HFFc6 (cell line): Measurements from ENCODE around the gene EPHA2. TPM values are rescaled to one million over a fixed set of nuclear protein-coding genes. Genes with fewer than 3 reads are reported as not detected.

Experiments
- DNase-seq: peaks from one replicate; pipeline ENCODE4 v3.0.0-alpha.2; 2018
- H3K27ac Mint-ChIP-seq: 2 replicates; pipeline ENCODE4 v1.8.0; 2020; ENCODE audit warnings: mild to moderate bottlenecking, mixed read lengths
- H3K27me3 Mint-ChIP-seq: 2 replicates; pipeline ENCODE4 v1.8.0; 2021; ENCODE audit warnings: mild to moderate bottlenecking, moderate library complexity, mixed read lengths; ENCODE audit not compliant: insufficient read depth
- H3K36me3 Mint-ChIP-seq: 2 replicates; pipeline ENCODE4 v1.8.0; 2021; ENCODE audit warnings: low read depth, mixed read lengths
- H3K4me1 Mint-ChIP-seq: 2 replicates; pipeline ENCODE4 v1.8.0; 2020; ENCODE audit warnings: low read depth, mixed read lengths
- H3K4me3 Mint-ChIP-seq: 2 replicates; pipeline ENCODE4 v1.8.0; 2020; ENCODE audit warnings: mild to moderate bottlenecking, moderate library complexity, mixed read lengths
- H3K9me3 Mint-ChIP-seq: 2 replicates; pipeline ENCODE4 v1.8.0; 2020; ENCODE audit warnings: mild to moderate bottlenecking, mixed read lengths
- CTCF ChIP-seq: fragments of 200-600 bp; sonication (generic); IDR thresholded peaks from 2 replicates; pipeline ENCODE4 v1.5.0; 2021; ENCODE audit warnings: antibody characterized with exemption, mild to moderate bottlenecking
- total RNA-seq, 6 experiments: library from RNA; stranded (reverse); fragmentation: NEBNext Ultra II Directional; extraction: Animal tissue kit (Norgen Biotek cat#: 25700); gene quantifications; 2 replicates in 1 of 6; 3 replicates in 5 of 6; pipeline ENCODE4 v1.2.3, GENCODE V29; 2021

The EPHA2 gene
- total RNA-seq, 6 experiments from 2014 or later, result 77.3 to 106 (median 81.2) TPM

GRCh38 chr1:16150508-16150907, 5.4 kb downstream of the EPHA2 start:
- peaks cover 77% of the 10 kb centered on the region for H3K4me1 Mint-ChIP-seq
- H3K36me3 Mint-ChIP-seq, result peaks cover 49% of the 10 kb centered on the region
- peak overlapping the region; percentile 88 for H3K27ac Mint-ChIP-seq
- no peaks in the 10 kb centered on the region; the same call in 1 of the 2 replicates for H3K27me3 Mint-ChIP-seq
- H3K9me3 Mint-ChIP-seq, result no peaks in the 10 kb centered on the region
- DNase-seq, result no peak
- TF ChIP-seq CTCF, result no peak
- peak overlapping the region; percentile 91 for H3K4me3 Mint-ChIP-seq

- no peaks in the 10 kb centered on the region for H3K9me3 Mint-ChIP-seq
- peaks cover 83% of the 10 kb centered on the region for H3K4me1 Mint-ChIP-seq
- H3K36me3 Mint-ChIP-seq, result peaks cover 50% of the 10 kb centered on the region
- H3K27ac Mint-ChIP-seq, result peak overlapping the region; percentile 70
- peak overlapping the region; percentile 30; the same call in 1 of the 2 replicates for H3K4me3 Mint-ChIP-seq
- DNase-seq, result no peak
- no peak for TF ChIP-seq CTCF
- H3K27me3 Mint-ChIP-seq, result peaks cover under 1% of the 10 kb centered on the region
These were observed 6.0 kb downstream of the EPHA2 start for GRCh38 chr1:16149702-16150488.

DNA sequence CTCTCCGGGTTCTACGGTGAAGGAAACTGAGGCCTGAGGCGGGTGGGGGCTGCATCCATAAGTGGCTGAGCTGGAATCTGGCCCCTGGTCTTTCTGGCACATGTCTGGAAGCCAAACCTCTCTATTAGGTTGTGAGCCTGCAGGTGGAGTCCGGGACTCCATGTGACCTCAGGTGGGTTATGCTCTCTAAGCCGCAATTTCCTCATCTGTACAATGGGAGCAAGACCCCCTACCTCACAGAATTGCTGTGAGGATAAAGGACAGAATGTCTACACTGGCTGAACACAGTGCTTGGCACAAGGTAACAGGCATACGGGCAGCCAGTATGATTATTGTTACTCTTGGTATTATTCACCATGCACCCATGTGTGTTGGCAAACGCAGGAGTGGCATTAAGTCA, 6.7 kb downstream of the EPHA2 start:
- no peak for DNase-seq
- H3K4me1 Mint-ChIP-seq, result peaks cover 91% of the 10 kb centered on the region
- H3K4me3 Mint-ChIP-seq, result no peak overlapping the region
- peak overlapping the region; percentile 98 for H3K27ac Mint-ChIP-seq
- peaks cover 48% of the 10 kb centered on the region for H3K36me3 Mint-ChIP-seq
- no peak for TF ChIP-seq CTCF
- no peaks in the 10 kb centered on the region for H3K9me3 Mint-ChIP-seq
- H3K27me3 Mint-ChIP-seq, result peaks cover 6% of the 10 kb centered on the region

GRCh38 chr1:16148329-16149092, 7.4 kb downstream of the EPHA2 start:
- no peaks in the 10 kb centered on the region for H3K9me3 Mint-ChIP-seq
- peaks cover 6% of the 10 kb centered on the region for H3K27me3 Mint-ChIP-seq
- TF ChIP-seq CTCF, result no peak
- peak overlapping the region; percentile 82; the same call in 1 of the 2 replicates for H3K4me3 Mint-ChIP-seq
- H3K36me3 Mint-ChIP-seq, result peaks cover 47% of the 10 kb centered on the region
- H3K4me1 Mint-ChIP-seq, result peaks cover 97% of the 10 kb centered on the region
- peak overlapping the region; percentile 98 for H3K27ac Mint-ChIP-seq
- no peak for DNase-seq

- Mint-ChIP-seq H3K27me3 (peaks cover 6% of the 10 kb centered on the region), H3K4me3 (peak overlapping the region; percentile 82), H3K27ac (peak overlapping the region; percentile 98), H3K4me1 (peaks cover 98% of the 10 kb centered on the region), H3K9me3 (no peaks in the 10 kb centered on the region), H3K36me3 (peaks cover 42% of the 10 kb centered on the region)
- DNase-seq, result no peak
- no peak for TF ChIP-seq CTCF
These were observed 8.5 kb downstream of the EPHA2 start for GRCh38 chr1:16147156-16147926.
